ENCODE data around the gene PCED1B. TPM values are rescaled to one million over a fixed set of nuclear protein-coding genes. Genes with fewer than 3 reads are reported as not detected.

Gene PCED1B
- total RNA-seq, 1 experiment from 2014 or later = 6.6 TPM

DNA sequence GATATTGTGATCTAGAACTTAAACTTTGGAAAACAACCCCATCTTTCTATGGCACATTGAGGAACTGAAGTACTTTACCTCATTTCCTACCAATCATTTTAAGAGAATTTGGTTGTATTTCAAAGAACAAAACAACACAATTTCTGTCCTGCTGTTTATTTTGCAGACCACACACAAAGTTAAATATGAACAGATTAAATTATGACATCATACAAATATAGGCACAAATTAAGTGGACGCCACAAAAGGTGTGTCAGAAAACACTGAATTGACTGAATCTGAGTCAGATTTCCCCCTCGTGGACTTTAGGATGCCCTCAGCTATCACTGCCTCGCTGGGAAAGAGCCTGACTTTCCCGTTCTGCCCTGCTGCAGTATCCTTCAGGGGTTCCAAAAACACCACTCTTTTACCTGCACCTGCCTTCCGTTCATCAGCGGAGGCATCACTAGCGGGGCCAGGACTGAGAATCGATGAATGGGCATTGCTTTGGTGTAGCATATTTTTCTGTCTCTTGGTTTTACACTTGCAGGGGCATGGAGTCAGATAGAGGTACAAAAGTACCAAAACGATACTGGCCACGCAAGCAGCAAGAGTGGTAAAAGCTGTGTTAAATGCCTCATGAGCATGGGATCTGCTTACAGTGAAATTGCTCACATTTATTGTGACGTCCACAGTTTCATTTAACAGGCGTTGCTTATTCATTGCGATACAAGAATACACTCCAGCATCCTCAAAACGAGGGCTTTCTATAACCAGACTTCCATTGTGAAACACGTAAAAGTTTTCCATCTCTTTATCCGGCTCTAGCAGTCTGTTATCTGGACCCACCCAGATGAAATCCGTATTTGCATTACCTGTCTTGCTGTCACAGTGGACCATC lies 2.0 kb upstream of the PCED1B start:
- CTCF ChIA-PET = interaction anchor here (4.8 kb wide), 1 partner anchor 7 kb away, joined by 32 read pairs; no protein-coding TSS in a partner anchor
- no peak for TF ChIP-seq NFYB (CRISPR knock-in tag; conservative IDR thresholded peaks at IDR 0.05; ENCODE audit: low read depth)
- TF ChIP-seq, protein P1, sequence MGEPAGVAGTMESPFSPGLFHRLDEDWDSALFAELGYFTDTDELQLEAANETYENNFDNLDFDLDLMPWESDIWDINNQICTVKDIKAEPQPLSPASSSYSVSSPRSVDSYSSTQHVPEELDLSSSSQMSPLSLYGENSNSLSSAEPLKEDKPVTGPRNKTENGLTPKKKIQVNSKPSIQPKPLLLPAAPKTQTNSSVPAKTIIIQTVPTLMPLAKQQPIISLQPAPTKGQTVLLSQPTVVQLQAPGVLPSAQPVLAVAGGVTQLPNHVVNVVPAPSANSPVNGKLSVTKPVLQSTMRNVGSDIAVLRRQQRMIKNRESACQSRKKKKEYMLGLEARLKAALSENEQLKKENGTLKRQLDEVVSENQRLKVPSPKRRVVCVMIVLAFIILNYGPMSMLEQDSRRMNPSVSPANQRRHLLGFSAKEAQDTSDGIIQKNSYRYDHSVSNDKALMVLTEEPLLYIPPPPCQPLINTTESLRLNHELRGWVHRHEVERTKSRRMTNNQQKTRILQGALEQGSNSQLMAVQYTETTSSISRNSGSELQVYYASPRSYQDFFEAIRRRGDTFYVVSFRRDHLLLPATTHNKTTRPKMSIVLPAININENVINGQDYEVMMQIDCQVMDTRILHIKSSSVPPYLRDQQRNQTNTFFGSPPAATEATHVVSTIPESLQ (CRISPR knock-in tag; IDR thresholded peaks at IDR 0.05) = no peak
- TF ChIP-seq, protein P2, sequence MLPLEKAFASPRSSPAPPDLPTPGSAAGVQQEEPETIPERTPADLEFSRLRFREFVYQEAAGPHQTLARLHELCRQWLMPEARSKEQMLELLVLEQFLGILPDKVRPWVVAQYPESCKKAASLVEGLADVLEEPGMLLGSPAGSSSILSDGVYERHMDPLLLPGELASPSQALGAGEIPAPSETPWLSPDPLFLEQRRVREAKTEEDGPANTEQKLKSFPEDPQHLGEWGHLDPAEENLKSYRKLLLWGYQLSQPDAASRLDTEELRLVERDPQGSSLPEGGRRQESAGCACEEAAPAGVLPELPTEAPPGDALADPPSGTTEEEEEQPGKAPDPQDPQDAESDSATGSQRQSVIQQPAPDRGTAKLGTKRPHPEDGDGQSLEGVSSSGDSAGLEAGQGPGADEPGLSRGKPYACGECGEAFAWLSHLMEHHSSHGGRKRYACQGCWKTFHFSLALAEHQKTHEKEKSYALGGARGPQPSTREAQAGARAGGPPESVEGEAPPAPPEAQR (CRISPR knock-in tag; IDR thresholded peaks at IDR 0.05) = no peak
- TF ChIP-seq, protein P3, sequence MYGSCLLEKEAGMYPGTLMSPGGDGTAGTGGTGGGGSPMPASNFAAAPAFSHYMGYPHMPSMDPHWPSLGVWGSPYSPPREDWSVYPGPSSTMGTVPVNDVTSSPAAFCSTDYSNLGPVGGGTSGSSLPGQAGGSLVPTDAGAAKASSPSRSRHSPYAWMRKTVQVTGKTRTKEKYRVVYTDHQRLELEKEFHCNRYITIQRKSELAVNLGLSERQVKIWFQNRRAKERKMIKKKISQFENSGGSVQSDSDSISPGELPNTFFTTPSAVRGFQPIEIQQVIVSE (CRISPR knock-in tag; IDR thresholded peaks at IDR 0.05; ENCODE audit: borderline replicate concordance) = no peak
- TF ChIP-seq, protein P4, sequence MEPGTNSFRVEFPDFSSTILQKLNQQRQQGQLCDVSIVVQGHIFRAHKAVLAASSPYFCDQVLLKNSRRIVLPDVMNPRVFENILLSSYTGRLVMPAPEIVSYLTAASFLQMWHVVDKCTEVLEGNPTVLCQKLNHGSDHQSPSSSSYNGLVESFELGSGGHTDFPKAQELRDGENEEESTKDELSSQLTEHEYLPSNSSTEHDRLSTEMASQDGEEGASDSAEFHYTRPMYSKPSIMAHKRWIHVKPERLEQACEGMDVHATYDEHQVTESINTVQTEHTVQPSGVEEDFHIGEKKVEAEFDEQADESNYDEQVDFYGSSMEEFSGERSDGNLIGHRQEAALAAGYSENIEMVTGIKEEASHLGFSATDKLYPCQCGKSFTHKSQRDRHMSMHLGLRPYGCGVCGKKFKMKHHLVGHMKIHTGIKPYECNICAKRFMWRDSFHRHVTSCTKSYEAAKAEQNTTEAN (CRISPR knock-in tag; IDR thresholded peaks at IDR 0.05) = no peak
- no peak for TF ChIP-seq MYBL2 (CRISPR knock-in tag; IDR thresholded peaks at IDR 0.05)
- TF ChIP-seq, protein P5, sequence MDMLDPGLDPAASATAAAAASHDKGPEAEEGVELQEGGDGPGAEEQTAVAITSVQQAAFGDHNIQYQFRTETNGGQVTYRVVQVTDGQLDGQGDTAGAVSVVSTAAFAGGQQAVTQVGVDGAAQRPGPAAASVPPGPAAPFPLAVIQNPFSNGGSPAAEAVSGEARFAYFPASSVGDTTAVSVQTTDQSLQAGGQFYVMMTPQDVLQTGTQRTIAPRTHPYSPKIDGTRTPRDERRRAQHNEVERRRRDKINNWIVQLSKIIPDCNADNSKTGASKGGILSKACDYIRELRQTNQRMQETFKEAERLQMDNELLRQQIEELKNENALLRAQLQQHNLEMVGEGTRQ (CRISPR knock-in tag; IDR thresholded peaks at IDR 0.05) = no peak
- TF ChIP-seq ZNF416 (CRISPR knock-in tag; IDR thresholded peaks at IDR 0.05) = no peak
- no peak for TF ChIP-seq EMX1 (CRISPR knock-in tag; IDR thresholded peaks at IDR 0.05)
- TF ChIP-seq ETV6 (CRISPR knock-in tag; IDR thresholded peaks at IDR 0.05) = no peak
- no peak for TF ChIP-seq SMAD3 (CRISPR knock-in tag; IDR thresholded peaks at IDR 0.05; ENCODE audit: borderline replicate concordance)
- no peak for TF ChIP-seq ZNF121 (CRISPR knock-in tag; IDR thresholded peaks at IDR 0.05)
- TF ChIP-seq, protein P6, sequence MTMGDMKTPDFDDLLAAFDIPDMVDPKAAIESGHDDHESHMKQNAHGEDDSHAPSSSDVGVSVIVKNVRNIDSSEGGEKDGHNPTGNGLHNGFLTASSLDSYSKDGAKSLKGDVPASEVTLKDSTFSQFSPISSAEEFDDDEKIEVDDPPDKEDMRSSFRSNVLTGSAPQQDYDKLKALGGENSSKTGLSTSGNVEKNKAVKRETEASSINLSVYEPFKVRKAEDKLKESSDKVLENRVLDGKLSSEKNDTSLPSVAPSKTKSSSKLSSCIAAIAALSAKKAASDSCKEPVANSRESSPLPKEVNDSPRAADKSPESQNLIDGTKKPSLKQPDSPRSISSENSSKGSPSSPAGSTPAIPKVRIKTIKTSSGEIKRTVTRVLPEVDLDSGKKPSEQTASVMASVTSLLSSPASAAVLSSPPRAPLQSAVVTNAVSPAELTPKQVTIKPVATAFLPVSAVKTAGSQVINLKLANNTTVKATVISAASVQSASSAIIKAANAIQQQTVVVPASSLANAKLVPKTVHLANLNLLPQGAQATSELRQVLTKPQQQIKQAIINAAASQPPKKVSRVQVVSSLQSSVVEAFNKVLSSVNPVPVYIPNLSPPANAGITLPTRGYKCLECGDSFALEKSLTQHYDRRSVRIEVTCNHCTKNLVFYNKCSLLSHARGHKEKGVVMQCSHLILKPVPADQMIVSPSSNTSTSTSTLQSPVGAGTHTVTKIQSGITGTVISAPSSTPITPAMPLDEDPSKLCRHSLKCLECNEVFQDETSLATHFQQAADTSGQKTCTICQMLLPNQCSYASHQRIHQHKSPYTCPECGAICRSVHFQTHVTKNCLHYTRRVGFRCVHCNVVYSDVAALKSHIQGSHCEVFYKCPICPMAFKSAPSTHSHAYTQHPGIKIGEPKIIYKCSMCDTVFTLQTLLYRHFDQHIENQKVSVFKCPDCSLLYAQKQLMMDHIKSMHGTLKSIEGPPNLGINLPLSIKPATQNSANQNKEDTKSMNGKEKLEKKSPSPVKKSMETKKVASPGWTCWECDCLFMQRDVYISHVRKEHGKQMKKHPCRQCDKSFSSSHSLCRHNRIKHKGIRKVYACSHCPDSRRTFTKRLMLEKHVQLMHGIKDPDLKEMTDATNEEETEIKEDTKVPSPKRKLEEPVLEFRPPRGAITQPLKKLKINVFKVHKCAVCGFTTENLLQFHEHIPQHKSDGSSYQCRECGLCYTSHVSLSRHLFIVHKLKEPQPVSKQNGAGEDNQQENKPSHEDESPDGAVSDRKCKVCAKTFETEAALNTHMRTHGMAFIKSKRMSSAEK (CRISPR knock-in tag; IDR thresholded peaks at IDR 0.05; ENCODE audit: borderline replicate concordance) = no peak
- TF ChIP-seq FOXJ3 (CRISPR knock-in tag; IDR thresholded peaks at IDR 0.05; ENCODE audit: borderline replicate concordance) = no peak
- TF ChIP-seq, protein P7, sequence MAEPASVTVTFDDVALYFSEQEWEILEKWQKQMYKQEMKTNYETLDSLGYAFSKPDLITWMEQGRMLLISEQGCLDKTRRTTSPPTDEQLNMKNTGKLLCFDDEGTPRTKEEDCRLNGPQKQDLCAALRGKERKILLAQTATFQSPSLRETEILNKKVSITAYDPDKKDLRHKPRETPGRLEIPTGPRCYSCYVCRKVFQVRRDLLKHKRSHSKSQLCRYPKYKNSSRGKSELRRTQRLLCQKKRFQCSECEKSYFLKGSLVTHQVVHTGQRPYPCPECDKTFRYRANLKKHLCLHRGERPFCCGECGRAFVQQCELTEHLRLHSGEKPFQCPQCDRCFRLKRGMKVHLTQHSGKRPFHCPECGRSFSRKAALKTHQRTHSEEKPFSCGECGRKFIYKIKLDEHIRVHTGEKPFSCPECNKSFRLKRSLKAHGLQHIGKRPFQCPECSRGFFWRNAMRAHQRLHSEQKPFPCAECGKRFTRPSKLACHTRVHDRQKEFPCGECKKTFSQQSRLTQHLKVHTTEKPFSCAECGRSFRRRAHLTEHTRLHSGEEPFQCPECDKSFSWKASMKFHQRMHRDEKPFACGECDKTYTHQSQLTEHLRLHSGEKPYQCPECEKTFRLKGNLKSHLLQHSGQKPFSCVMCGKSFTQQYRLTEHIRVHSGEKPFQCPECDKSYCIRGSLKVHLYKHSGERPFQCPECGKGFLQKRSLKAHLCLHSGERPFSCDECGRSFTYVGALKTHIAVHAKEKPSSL (CRISPR knock-in tag; conservative IDR thresholded peaks at IDR 0.05) = no peak
- no peak for TF ChIP-seq SP1 (CRISPR knock-in tag; conservative IDR thresholded peaks at IDR 0.05)
- TF ChIP-seq ZNF396 (CRISPR knock-in tag; IDR thresholded peaks at IDR 0.05; ENCODE audit: borderline replicate concordance) = no peak
- TF ChIP-seq, protein P8, sequence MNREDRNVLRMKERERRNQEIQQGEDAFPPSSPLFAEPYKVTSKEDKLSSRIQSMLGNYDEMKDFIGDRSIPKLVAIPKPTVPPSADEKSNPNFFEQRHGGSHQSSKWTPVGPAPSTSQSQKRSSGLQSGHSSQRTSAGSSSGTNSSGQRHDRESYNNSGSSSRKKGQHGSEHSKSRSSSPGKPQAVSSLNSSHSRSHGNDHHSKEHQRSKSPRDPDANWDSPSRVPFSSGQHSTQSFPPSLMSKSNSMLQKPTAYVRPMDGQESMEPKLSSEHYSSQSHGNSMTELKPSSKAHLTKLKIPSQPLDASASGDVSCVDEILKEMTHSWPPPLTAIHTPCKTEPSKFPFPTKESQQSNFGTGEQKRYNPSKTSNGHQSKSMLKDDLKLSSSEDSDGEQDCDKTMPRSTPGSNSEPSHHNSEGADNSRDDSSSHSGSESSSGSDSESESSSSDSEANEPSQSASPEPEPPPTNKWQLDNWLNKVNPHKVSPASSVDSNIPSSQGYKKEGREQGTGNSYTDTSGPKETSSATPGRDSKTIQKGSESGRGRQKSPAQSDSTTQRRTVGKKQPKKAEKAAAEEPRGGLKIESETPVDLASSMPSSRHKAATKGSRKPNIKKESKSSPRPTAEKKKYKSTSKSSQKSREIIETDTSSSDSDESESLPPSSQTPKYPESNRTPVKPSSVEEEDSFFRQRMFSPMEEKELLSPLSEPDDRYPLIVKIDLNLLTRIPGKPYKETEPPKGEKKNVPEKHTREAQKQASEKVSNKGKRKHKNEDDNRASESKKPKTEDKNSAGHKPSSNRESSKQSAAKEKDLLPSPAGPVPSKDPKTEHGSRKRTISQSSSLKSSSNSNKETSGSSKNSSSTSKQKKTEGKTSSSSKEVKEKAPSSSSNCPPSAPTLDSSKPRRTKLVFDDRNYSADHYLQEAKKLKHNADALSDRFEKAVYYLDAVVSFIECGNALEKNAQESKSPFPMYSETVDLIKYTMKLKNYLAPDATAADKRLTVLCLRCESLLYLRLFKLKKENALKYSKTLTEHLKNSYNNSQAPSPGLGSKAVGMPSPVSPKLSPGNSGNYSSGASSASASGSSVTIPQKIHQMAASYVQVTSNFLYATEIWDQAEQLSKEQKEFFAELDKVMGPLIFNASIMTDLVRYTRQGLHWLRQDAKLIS (CRISPR knock-in tag; IDR thresholded peaks at IDR 0.05; ENCODE audit: borderline replicate concordance) = no peak

More for the DNA sequence above, 2.0 kb upstream of the PCED1B start:
- Mint-ChIP-seq H3K4me1 (peaks cover 58% of the 10 kb centered on the region), H3K4me3 (peak overlapping the region; percentile 82), H3K27ac (no peak overlapping the region), H3K9me3 (no peaks in the 10 kb centered on the region), H3K27me3 (ENCODE audit: low read depth) (peaks cover 18% of the 10 kb centered on the region), H3K36me3 (no peaks in the 10 kb centered on the region)
- no peak for DNase-seq (ENCODE audit: low spot score)
- POLR2A ChIA-PET = no interaction called here
- ATAC-seq = no peak

Measured in WTC11 (cell line).